PFSK-1 (cell line): ENCODE measurements around the gene PFN1.
A peak's percentile ranks its signal among the peaks of the same experiment; 100 is the strongest.

Experiments
- FOXP2 ChIP-seq: optimal IDR thresholded peaks from 2 replicates; pipeline ENCODE3; 2011; ENCODE audit warnings: borderline replicate concordance, control low read depth, inconsistent platforms; ENCODE audit not compliant: insufficient read depth; ENCODE audit errors: extremely low read length, extremely low read depth
- POLR2AphosphoS5 ChIP-seq: IDR thresholded peaks from 2 replicates; pipeline ENCODE4 v1.6.1; 2012; ENCODE audit warnings: low read depth, mild to moderate bottlenecking, control low read depth, low read length, moderate library complexity
- REST ChIP-seq, 2 experiments: IDR thresholded peaks; 2 replicates each; pipeline versions ENCODE4 v1.6.1 to v1.8.0; 2011 to 2012; ENCODE audit warnings: low read depth in 2 of 2, low read length in 2 of 2, control low read depth in 1 of 2, inconsistent platforms in 1 of 2, mild to moderate bottlenecking in 1 of 2, moderate library complexity in 1 of 2; ENCODE audit not compliant: insufficient read depth in 1 of 2
- SIN3A ChIP-seq: IDR thresholded peaks from 2 replicates; pipeline ENCODE4 v1.6.1; 2012; ENCODE audit warnings: mild to moderate bottlenecking, low read length, moderate library complexity, borderline replicate concordance; ENCODE audit not compliant: insufficient read depth
- TAF1 ChIP-seq: IDR thresholded peaks from 2 replicates; pipeline ENCODE4 v1.6.1; 2012; ENCODE audit warnings: low read length, control low read depth, borderline replicate concordance; ENCODE audit not compliant: insufficient read depth

Gene PFN1

GRCh38 chr17:4920351-4921048 lies 27.8 kb downstream of the PFN1 start:
- no peak for TF ChIP-seq POLR2AphosphoS5
- TF ChIP-seq FOXP2, result no peak
- no peak for TF ChIP-seq TAF1
- TF ChIP-seq REST (IDR thresholded peaks at IDR 0.05; ENCODE audit: insufficient read depth in 1 of 2, low read depth in 2 of 2, low read length in 2 of 2), result no peak
- no peak for TF ChIP-seq SIN3A

- TF ChIP-seq TAF1, result no peak
- no peak for TF ChIP-seq FOXP2
- TF ChIP-seq REST (IDR thresholded peaks at IDR 0.05; ENCODE audit: insufficient read depth in 1 of 2, low read depth in 2 of 2, low read length in 2 of 2), result no peak
- TF ChIP-seq POLR2AphosphoS5, result no peak
- no peak for TF ChIP-seq SIN3A
These were observed 28.8 kb downstream of the PFN1 start for GRCh38 chr17:4919511-4920047.

- TF ChIP-seq FOXP2 (no peak), REST (IDR thresholded peaks at IDR 0.05; ENCODE audit: insufficient read depth in 1 of 2, low read depth in 2 of 2, low read length in 2 of 2) (no peak), POLR2AphosphoS5 (no peak), TAF1 (no peak), SIN3A (no peak)
These were observed 34.3 kb downstream of the PFN1 start for GRCh38 chr17:4913994-4914393.

- TF ChIP-seq REST (IDR thresholded peaks at IDR 0.05; ENCODE audit: insufficient read depth in 1 of 2, low read depth in 2 of 2, low read length in 2 of 2) (peak in 1 of 2 experiments; percentile 6; a peak in 1 of 4 replicates), SIN3A (no peak; the same call in 1 of the 2 replicates), TAF1 (peak; percentile 70; the same call in 1 of the 2 replicates), FOXP2 (peak; percentile 51)
These were observed 39.4 kb downstream of the PFN1 start for GRCh38 chr17:4908711-4909496.
